NCI-H187 (cell line): ENCODE data around the gene CNDP2.

Experiments used
- DNase-seq, 2 experiments: peaks; one replicate each; lab custom pipeline; 2025; lab: John Stamatoyannopoulos, UW

The CNDP2 gene

DNA sequence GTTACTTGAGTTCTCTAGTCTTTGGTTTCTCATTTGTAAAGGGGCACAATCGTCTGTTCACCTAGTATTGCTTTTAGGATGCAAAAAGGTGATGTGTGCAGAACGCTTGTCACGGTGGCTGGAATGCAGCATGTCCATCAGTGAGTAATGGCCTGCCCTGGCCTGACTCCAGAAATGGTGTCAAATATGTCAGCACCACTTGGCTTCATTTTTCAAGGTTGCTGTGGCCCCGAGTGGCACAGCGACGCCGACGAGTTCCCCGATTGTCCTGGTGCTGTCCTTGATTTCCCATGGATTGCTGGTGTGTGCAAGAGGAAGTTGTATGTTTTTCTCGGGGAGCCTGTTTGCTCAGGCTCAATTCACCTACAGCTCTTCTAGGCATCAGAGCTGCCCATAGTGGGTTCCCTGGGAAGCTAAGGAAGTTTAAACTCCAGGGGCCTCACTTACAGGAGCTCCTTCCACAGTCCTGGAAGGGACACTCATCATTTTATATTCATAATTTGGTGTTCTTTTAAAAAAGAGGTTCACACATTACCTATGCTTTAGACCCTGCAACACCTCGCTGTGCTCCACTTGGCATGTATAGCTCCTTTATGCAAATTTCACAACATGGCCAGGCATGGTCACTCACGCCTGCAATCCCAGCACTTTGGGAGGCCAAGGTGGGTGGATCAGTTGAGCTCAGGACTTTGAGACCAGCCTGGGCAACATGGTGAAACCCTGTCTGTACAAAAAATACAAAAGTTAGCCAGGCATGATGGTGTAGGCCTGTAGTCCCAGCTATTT, 75.9 kb downstream of the CNDP2 start:
- DNase-seq: no peak

DNA sequence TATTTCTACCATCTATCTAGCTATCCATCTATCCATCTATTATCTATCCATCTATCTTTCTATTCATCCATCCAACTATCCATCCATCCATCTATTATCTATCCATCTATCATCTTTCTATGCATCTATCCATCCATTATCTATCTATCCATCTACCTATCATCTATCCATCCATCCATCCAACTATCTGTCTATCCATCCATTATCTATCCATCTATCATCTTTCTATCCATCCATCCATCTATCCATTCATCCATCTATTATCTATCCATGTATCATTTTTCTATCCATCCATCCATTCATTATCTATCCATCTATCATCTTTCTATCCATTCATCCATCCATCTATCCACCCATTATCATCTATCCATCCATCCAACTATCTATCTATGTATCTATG, 76.9 kb downstream of the CNDP2 start:
- no peak for DNase-seq
